Fibroblast of skin of back (primary cell): Measurements from ENCODE around the gene TRAK1. TPM values are rescaled to one million over a fixed set of nuclear protein-coding genes. Genes with fewer than 3 reads are reported as not detected.
"Not testable (repeated sequence)": the region's sequence is repeated elsewhere in the genome, so short reads cannot be mapped to it uniquely, and the experiment has no call there.

Source experiments
- DNase-seq: peaks from one replicate; pipeline ENCODE4 v3.0.0-alpha.2; 2013
- polyA plus RNA-seq, 2 experiments: library from polyadenylated mRNA; unstranded; fragments of 120-200 nt; gene quantifications; one replicate each; pipeline ENCODE4 v1.2.1, GENCODE V29; 2013; ENCODE audit not compliant: insufficient read length in 2 of 2

The TRAK1 gene, protein sequence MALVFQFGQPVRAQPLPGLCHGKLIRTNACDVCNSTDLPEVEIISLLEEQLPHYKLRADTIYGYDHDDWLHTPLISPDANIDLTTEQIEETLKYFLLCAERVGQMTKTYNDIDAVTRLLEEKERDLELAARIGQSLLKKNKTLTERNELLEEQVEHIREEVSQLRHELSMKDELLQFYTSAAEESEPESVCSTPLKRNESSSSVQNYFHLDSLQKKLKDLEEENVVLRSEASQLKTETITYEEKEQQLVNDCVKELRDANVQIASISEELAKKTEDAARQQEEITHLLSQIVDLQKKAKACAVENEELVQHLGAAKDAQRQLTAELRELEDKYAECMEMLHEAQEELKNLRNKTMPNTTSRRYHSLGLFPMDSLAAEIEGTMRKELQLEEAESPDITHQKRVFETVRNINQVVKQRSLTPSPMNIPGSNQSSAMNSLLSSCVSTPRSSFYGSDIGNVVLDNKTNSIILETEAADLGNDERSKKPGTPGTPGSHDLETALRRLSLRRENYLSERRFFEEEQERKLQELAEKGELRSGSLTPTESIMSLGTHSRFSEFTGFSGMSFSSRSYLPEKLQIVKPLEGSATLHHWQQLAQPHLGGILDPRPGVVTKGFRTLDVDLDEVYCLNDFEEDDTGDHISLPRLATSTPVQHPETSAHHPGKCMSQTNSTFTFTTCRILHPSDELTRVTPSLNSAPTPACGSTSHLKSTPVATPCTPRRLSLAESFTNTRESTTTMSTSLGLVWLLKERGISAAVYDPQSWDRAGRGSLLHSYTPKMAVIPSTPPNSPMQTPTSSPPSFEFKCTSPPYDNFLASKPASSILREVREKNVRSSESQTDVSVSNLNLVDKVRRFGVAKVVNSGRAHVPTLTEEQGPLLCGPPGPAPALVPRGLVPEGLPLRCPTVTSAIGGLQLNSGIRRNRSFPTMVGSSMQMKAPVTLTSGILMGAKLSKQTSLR
- polyA plus RNA-seq (2013, experiment 1 of 2; ENCODE audit: insufficient read length): 39.7 TPM
- polyA plus RNA-seq (2013, experiment 2 of 2; ENCODE audit: insufficient read length): 37.8 TPM

DNA sequence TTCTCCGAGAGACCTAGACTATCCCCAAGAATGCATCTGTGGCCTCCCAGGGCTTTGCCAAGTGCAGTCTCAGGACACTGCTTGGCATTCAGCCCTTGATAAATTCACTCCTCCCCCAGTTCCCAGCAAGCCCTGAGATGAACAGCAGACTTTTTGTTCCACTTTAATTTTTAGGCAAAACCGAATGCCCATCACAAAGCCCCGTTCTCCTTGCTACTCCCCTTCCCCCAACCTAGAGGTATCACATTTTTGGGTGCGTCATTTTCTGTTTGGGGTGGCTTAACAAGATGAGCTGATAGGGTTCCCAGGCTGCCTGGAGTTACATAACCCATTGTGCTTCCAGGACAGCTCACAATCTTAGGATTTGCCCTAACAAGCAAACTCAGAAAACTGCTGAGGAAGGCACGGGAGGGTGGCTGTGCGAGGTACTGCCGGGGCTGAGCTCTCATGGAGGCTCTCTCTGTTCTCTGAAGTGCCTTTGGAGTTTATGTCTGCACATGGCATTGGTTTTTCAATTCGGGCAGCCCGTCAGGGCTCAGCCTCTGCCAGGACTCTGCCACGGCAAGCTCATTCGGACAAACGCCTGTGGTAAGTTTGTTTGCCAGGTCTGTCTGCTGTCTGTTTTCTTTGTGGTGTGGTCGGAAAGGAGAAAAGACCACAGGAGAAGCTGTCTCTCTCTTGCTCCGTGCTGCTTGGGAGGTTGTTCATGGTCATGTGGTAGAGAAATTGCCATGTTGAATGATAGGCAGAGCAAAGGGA, at the start of gene TRAK1:
TRAK1 (plus strand) TSS at position 385 of the 759 bp plus-strand sequence; CDS start at position 498, 113 bp downstream.
- DNase-seq: peak; percentile 50

DNA sequence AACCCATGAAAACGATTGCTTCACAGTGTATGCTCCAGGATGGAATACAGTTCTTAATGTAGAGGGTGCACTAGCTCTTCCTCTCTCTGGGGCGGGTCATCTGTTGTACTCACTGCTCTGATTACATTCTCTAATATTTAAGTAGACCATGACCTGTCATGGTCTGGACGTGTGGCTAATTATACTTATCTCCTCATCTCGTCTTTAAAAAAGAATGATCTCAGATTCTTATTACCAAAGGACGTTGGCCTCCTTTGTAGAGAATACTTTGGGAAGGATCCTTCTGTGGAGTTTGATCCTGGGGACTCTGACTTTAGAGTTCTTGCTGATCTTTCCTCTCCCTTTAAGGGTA, 48.4 kb upstream of the TRAK1 start:
- no peak for DNase-seq

DNA sequence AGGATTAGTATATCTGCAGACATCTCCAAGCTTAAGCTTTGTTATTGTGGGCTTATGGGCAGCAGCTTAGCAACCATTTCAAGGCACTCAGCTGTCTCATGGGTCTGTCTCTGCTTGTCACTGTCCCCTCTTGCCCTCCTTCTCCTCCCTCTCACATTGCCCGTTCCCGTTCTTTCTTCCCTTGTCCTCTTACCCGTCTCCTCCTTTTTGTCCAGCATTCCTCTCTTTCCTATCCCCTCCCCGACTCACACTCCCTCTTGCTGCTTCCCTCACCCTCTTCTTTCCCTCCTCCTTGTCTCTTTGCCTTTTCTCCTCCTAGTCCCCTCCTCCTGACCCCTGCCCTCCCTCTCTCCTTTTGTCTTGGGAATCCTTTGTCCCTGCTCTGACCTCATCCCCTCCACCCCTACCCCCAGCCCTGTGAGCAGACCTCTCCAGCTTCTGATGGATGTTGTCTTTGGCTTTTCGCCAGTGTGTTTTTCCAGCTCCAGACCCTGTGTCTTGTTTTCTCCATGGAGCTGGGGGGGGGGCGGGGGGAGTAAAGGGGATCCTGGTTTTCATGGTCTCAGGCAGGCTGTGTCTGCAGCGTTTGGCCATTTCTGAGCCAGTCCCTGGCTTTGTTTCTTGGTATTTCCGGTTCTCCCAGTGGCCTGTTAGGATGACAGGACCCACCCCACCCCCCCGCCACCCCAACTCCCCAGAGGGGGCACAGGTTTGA, 47.9 kb upstream of the TRAK1 start:
- DNase-seq: peak; percentile 95

DNA sequence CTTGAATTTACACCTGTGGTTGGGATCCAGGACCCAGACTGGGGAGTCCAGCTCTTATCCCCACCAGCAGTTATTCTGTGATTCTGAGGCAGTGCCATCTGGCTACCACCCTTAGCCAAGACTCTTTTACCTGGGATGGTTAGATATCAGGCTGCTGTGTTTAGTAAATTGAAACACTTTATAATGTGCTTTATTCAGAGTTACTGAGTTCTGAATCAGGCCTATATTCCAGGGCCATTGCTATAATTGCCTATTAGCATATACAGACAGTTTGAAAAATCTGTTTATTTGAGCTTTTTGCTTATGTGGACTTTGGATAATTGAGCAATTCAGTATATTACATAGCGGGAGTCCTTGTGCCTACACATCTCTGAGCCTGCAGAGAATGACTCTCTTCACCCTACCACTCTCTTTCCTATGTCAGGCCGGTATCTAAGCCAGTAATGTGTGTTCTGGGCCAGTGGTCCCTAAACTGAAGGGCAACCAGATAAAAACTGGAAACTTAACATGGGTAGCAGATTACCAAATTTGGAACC, 45.4 kb upstream of the TRAK1 start:
- DNase-seq: no peak

DNA sequence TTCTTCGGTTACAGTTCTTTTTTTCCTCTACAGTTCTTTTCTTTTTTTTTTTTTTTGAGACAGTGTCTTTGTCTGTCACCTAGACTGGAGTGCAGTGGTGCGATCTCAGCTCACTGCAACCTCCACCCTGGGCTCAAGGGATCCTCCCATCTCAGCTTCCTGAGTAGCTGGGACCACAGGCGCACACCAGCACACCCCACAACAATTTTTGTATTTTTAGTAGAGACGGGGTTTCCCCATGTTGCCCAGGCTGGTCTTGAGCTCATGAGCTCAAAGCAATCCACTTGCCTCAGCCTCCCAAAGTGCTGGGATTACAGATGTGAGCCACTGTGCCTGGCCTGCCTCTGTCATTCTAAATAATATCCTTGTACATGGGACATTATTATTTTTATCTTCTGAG, 42.6 kb upstream of the TRAK1 start:
- DNase-seq: not testable (repeated sequence)

DNA sequence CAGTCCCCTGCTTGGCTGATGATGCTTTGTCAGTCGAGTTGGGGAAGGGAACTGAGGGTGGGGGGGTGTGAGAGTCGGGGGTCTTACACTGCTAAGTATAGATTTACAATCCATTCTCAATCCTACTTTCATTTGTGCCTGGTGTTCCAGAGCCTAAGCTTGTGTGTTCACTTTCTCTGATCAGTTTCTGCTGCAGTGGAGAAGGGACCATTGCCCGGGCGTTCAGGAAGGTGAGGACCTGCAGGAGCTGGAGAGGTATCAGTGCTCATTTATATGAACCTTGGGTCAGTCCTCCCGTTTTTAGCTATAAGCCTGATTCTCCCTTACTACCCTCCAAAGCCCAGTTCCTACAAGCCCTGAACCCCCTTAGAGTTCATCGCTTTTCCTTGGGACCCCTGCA, 41.0 kb upstream of the TRAK1 start:
- DNase-seq: no peak

DNA sequence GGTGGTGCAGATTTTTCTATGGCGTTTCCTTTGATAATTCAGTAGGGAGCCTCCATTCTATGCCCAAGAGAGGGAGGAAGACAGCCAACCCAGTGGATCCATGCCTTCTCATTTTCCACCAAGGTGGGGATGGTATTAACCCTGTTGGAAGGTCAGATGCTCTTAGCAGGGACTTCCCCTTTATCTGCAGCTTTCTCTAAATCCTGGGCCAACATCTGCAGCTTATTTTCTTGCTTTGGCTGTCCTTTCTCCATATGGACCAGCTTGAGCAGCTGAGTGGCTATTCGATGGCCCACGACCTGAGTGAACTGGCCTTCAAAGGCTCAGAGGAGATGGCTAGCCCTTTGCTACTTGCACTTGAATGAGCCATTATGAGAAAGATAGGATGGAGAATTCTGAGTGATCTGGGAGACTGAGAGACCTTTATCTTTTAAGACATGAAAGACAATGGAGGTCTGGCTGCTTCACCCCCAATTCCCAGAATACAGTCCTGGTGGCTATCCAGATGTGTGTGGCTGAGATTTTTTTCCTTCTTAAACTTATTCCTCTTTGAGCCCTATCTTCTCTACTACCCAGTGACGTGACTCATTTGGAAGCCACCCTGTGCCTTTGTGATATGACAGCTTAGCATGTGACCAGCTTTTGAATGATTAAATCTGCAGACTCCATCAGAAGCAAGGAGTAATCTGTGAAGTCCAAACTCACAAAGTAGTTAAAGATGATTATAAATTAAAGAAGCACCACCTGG, 39.6 kb upstream of the TRAK1 start:
- peak; percentile 60 for DNase-seq

DNA sequence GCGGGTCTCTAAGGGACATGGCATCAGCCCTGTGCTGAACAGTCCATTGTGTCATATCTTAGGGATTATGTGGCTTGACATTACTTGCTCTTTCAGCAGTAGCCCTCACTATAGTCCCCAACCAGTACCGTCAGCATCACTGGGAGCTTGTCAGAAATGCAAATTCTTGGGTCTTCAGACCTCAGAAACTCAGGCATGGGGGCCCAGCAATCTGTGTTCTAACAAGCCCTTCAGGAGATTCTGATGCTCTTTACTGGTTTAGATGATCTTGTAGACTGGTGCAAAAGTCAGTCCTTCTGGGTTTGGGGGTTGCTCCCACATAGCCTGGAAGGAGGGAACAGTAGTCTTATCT, 39.0 kb upstream of the TRAK1 start:
- no peak for DNase-seq

DNA sequence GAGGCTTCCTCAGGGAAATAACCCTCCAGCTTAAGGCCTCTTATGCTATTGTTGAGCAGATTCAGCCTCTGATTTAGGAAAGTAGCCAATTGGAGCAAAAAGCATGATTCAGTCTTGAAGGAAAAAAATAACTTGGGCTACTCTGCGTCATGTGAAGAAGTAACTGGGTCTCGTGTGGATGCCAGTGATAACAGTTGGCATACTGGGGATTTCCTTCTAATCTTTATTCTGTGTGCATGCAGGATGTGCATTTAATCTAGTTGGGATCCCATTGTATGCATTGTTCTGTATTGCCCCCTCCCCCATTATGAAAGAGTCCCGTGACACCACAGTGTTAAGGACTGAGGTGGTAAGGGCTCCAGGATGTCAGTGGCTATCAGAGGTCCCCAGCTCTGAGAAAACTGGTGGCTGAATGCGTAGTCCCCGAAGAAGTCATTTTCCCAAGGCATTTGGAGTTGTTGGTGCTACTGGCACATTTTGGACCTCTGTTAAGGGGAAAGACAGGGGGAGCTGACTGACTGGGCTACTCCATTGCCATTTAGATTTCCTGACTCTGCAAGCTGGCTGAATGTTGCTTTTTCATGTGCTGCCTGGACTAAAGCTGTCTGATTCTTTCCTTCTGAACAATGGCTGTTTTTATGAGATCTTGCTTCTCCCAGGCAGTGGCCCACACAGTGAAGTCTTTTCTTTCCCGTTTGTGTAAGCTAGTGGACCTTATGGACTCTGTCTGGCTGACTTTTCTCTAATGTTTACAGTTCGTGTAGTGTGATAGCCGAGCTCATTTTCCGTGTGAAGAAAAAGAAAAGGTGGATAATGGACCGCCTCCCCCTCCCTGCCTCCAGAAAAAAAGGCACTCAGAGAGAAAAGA, 38.4 kb upstream of the TRAK1 start:
- DNase-seq: peak; percentile 64

DNA sequence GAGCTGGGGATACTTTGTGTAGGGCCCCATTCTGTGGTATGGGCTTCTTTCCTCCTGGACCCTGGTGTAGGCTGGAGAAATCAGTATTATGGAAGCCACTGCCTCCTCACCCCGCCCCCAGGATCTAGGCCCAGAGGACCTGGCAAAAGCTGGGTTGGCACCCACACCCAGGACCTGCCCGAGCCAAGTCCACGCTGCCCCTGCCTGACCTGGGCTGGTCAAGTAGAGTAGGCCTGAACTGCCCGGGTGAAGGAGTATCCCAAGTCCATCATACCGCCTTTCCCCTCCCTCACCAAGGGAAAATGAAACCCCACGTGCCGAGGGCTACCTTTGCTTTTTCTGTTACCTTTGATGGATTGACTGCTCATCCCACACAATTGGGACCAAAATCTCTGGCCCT, 37.7 kb upstream of the TRAK1 start:
- no peak for DNase-seq

DNA sequence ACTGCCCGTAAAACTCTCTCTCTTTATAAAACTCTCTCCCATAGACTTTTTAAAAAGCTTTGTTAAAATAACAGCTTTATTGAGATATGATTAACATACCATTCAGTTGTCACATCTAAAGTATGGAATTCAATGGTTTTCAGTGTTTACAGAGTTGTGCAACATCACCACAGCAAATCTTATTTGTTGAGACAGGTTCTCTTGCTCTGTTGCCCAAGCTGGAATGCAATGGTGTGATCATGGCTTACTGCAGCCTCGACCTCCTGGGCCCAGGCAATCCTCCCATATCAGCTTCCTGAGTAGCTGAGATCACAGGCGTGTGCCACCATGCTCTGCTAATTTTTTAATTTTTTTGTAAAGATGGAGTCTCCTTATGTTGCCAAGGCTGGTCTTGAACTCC, 35.9 kb upstream of the TRAK1 start:
- DNase-seq: peak; percentile 74

DNA sequence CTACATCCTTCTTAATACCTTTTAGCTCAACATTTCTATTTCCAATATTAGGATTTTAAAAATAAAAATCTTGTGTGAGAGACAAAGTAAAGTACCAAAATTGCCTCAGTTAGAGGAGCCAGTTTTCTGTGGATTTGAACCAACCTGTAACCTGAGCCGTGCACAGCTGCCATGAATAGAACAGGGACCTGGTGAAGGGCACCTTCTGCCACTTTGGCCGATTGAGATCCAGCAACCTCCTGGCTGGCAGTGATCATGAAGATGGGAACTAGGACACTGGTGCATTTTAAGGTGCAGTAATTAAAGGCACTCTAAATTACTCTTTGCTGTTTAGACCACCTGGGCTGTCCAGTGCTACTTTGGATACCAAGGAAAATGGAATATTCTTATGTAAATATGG, 34.3 kb upstream of the TRAK1 start:
- no peak for DNase-seq

DNA sequence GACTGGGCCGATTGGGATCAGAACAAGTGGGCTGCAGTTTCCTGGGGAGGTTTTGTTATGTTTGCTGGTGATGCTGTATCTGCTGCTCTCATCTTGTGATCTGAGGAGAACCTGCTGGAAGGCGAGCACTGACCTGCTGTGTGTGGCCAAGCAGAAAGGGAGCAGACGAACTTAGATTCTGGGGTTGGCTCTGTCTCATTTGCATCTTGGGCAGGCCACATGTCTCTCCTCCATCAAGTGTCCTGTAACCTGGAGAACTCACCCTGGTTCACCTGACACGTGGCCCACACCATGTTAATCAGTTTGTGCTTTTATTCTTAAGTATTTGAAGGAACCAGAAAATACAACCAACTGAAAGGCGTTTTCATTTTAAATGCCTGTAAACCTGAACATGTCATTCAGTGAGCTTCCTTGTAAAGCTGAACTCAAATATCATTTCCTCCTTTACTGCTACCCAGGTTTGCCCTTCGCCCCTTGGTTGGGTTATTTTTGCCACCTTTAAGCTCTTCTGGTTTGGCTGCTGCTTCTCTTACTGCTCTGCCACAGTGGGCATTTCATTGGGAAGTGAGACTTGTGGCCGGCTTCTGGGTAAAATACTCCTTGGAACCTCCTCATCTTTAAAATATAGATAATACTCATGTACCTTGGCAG, 33.5 kb upstream of the TRAK1 start:
- DNase-seq: no peak

DNA sequence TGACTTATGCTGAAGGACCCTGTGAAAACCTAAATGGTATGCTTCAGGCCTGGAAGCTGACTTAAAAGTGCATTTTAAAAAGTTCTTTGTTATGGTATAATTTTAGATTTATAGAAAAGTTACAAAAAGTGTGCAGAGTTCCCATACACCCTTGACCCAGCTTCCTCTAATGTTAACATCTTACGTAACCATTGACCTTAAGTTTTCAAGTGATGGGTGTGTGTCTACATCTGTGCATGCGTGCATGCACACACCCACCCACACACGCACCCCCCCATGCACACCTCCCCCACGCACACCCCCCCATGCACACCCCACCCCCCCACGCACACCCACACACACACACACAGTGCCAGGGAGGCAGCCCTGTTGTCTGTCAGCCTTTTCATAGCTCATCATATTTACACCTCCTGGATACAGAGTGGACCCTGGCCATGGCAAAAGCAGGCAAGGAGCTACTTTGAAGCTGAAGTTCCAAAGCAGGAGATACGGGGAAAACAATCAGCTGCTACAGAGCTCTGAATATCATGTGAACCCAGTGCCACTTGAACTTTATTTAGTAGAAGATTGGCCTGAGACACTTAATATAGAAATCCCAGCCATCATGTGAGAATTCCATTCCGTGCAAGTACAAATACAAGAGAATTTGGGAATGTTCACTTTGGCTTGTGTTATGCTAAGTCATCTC, 30.0 kb upstream of the TRAK1 start:
- DNase-seq: no peak

DNA sequence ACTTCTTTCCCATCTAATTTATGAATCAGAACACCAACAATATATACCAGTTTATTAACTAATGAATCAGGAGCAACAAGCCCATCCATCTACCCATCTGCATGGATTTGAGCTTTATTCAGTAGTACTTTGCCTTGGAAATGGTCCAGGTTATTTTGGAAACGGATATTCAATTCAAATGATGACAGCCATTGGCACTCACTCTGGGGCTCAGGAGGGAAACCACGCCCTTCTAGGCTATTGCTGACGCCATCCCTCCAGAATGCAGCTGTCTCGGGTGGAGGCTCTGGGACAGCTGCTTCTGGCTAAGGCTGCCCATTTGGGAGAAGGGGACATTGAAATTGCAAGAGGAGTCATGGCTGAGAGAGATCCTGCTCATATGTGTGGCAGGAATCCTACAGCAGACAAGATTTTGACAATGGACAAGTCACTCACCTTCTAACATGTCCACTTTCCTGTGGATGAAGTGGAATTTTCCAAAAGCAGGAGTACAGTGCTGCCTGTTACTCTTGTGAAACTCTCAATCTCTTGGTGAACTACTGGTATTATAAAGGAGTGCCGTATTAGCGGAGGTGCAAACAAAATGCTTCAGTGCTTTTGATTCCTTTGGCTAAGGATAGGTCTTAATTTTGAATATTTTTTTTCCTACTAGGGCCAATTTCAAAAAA, 29.3 kb upstream of the TRAK1 start:
- DNase-seq: peak; percentile 98

DNA sequence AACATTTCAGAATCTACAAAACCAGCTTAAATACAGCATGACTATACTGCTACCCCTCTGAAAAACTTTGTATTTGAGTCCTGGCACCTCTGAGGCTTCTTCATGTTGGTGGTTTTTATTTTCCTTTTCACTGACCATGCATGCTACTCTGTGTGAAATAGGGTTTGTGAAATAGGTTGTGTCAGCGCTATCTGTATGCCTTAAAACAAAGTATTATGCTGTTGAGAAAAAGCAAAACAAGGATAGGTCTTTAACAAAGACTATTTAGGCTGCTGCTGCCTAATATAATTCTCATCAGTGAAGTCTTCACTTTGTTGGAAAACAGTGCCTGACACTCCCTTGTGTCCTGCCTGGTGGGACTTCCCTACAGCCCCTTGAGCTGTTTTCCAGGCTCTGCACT, 28.7 kb upstream of the TRAK1 start:
- no peak for DNase-seq

DNA sequence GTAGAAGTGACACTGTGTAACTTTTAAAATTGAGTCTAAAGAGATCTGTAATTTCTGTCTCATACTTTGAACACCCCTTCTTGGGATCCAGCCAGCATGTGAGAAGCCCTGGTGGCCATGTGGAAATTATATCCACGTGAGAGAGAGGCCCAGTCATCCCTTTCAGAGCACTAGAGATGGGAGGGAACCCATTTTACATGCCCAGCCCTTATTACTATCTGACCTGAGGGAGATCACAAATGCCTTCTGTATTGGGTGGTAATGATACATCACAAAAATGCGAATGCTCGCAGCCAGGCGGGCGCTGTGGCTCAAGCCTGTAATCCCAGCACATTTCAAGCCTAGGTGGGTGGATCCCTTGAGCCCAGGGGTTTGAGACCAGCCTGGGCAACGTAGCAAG, 27.3 kb upstream of the TRAK1 start:
- peak; percentile 96 for DNase-seq

DNA sequence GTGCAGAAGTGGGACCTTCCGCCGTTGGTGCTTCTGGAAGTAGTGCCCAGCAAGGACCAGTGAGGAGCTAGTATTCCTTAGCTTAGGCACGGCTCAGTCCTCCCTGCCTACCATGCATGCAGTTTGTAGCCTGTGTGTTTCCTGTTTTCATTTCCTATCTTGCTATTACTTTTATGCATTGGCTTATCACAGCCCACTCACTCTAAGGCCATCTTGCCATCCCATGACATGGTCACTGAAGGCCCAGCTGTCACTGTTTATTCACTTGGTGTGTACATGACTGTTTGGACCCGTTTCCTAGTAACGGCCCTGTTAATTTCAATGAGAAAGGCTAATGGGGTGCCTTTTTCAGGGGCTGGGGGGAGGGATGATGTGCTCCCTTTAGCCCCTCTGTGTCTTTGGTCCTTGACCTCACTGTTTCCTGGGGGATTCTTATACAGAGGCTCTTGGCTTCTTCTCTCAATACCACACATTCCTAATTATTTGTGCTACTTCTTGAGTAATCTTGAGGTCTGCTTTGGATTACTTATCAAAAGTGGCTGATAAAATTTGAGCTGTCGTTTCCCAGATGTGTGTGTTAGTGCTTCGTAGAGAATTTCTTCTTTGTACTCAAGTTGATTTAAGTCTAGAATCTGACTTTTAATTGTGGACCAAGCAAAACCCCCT, 24.5 kb upstream of the TRAK1 start:
- peak; percentile 75 for DNase-seq
